Activated CD4-positive, alpha-beta T cell treated with anti-CD3 and anti-CD28 coated beads for 36 hours (primary cell): Measurements from ENCODE around the gene ECM1. TPM values are rescaled to one million over a fixed set of nuclear protein-coding genes. Genes with fewer than 3 reads are reported as not detected.

Experiments used
- ATAC-seq: fragments of 200-7000 bp; cut with Tn5 transposase; one replicate; pipeline ENCODE4 v1.10.0; 2021; ENCODE audit warnings: mild to moderate bottlenecking, moderate library complexity
- CTCF ChIA-PET: fragments of 350-600 bp; sonication (Branson Sonifier 250); formaldehyde crosslinking; loops from one replicate; lab custom pipeline; 2021; ENCODE audit warnings: antibody characterized with exemption; lab: Charles Lee
- POLR2A ChIA-PET: fragments of 350-600 bp; sonication (Branson Sonifier 250); formaldehyde crosslinking; loops from one replicate; lab custom pipeline; 2021; ENCODE audit warnings: antibody characterized with exemption, inconsistent platforms; lab: Charles Lee
- DNase-seq: peaks from one replicate; pipeline ENCODE4 v3.0.0-alpha.2; 2020
- H3K27ac Mint-ChIP-seq: one replicate; pipeline ENCODE4 v1.8.0; 2021; ENCODE audit warnings: mixed read lengths
- H3K27me3 Mint-ChIP-seq: one replicate; pipeline ENCODE4 v1.8.0; 2021; ENCODE audit warnings: mixed read lengths
- H3K36me3 Mint-ChIP-seq: one replicate; pipeline ENCODE4 v1.8.0; 2021; ENCODE audit warnings: low read depth, mixed read lengths
- H3K4me1 Mint-ChIP-seq: one replicate; pipeline ENCODE4 v1.8.0; 2021; ENCODE audit warnings: mixed read lengths
- H3K4me3 Mint-ChIP-seq: one replicate; pipeline ENCODE4 v1.8.0; 2021; ENCODE audit warnings: mild to moderate bottlenecking, moderate library complexity, mixed read lengths
- H3K9me3 Mint-ChIP-seq: one replicate; pipeline ENCODE4 v1.8.0; 2021; ENCODE audit warnings: low read depth, mixed read lengths
- intact Hi-C, 2 experiments: fragments of 100-400 bp; cut with DNase I in 1 of 2; cut with micrococcal nuclease in 1 of 2; formaldehyde crosslinking; loops; one replicate each; pipeline versions ENCODE4 v1.14.2 to v1.15.1; 2022 to 2024; cut with DNase I, micrococcal nuclease
- total RNA-seq, 2 experiments: library from RNA; stranded (reverse); gene quantifications; one replicate each; pipeline ENCODE4 v1.2.3, GENCODE V29; 2021

ECM1 gene
- 1 to 10 TPM in 1 of 2 experiments, under 1 TPM in 1; 0.96 to 1.2 TPM for total RNA-seq

DNA sequence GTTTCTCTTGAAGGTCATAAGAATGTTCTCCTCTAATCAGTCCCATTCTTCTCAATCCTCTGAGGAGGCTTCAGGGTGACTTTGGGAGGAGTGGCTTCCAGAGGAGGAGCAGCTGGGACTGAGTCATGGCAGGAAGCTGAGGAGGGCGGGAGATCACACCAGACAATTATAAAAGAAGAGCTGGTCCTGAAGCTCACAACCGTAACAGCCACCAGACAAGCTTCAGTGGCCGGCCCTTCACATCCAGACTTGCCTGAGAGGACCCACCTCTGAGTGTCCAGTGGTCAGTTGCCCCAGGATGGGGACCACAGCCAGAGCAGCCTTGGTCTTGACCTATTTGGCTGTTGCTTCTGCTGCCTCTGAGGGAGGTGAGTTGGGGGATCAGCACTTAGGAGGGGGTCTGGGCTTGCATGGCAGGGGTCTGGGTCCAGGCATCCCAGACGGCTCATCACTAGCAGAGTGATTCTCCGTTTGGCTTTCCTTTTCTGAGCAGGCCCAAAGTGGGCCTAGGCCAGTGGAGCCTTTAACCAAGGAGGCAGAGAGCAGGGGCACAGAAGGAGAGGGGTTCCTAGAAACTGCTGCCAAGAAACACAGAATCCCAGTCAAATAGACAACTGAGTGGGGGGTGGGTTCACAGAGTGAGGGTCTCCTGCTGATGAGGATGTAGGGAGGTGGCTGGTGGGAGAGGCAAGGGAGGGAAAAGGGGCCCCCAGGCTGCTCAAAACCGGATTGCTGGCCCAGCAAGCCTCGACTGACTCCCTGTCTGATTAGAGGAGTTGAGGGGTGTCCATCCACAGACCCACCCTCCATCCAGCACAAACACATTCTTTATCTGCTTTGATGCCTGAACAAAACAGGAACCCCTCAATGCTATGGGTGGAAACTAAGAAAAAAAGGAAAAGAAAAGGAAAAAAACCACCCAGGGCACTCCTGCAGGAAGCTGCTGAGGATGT, at the start of gene ECM1:
TSS of gene ECM1 (plus strand) at position 198 of the 953 bp plus-strand sequence. CDS start at position 299, 101 bp downstream.
- ATAC-seq (peak; percentile 36), DNase-seq (no peak)
- CTCF ChIA-PET = interaction anchor here (0.6 to 1.2 kb wide), 2 partner anchors 24 to 252 kb away, joined by 6 to 8 read pairs; no protein-coding TSS in a partner anchor
- H3K4me3 Mint-ChIP-seq = no peak within 1 kb of the TSS
- no peaks in the 10 kb centered on the region for H3K27me3 Mint-ChIP-seq
- no peak within 1 kb of the TSS for H3K27ac Mint-ChIP-seq
- intact Hi-C loops = no loop called here
- no peaks in the 10 kb centered on the region for H3K9me3 Mint-ChIP-seq
- POLR2A ChIA-PET = interaction anchor here (0.6 kb wide), 1 partner anchor 177 kb away, joined by 3 read pairs; no protein-coding TSS in a partner anchor
- H3K36me3 Mint-ChIP-seq = peaks cover 17% of the 10 kb centered on the region
- H3K4me1 Mint-ChIP-seq = no peaks in the 10 kb centered on the region

DNA sequence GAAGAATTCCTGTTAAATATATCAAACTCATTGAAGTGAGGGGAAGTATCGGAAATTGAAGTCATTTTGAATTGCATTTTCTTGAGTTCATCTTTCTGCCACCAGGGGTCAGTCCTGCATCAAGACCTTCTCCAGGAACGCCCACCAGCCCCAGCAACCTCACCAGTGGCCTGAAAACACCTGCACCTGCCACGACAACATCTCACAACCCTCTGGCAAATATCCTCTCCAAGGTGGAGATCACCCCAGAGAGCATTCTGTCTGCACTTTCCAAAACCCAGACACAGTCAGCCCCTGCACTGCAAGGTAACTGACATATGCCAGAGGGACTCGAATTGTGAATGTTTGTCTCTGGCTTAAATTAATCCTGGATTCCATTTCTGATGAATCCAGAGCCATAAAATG, 43.5 kb upstream of the ECM1 start:
- DNase-seq (peak; percentile 85), ATAC-seq (peak; percentile 69)
- H3K27ac Mint-ChIP-seq = no peak overlapping the region
- H3K36me3 Mint-ChIP-seq = peaks cover 18% of the 10 kb centered on the region
- peaks cover 4% of the 10 kb centered on the region for H3K4me1 Mint-ChIP-seq
- CTCF ChIA-PET = interaction anchor here (1.3 to 1.5 kb wide), 2 partner anchors 11 to 16 kb away, joined by 7 read pairs; no protein-coding TSS in a partner anchor
- H3K27me3 Mint-ChIP-seq = no peaks in the 10 kb centered on the region
- POLR2A ChIA-PET = no interaction called here
- intact Hi-C loops = loop anchor here (1.0 to 10.0 kb wide), 8 partner anchors 51 to 533 kb away; partner anchors contain the start of genes CERS2 (in 1 of the 2) and FALEC (in 1 of the 2)
- H3K9me3 Mint-ChIP-seq = no peaks in the 10 kb centered on the region
- H3K4me3 Mint-ChIP-seq = no peak overlapping the region

DNA sequence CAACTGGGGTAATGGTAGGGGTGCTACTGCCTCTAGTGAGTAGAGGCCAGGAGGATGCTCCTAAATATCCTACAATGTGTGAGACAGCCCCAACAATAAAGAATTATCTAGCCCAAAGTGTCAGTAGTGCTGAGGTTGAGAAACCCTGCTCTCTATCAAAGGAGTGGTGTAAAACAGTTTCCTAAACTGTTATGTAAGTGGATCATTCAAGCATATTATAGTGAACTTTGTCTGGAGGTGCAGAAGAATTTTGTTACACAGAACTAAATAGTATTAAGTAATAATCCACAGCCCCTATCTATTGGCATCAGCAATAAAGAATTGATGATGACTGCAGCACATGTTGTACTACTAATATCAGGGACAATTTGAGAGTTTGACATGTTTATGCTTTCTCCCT, 40.9 kb upstream of the ECM1 start:
- Mint-ChIP-seq H3K4me1 (peaks cover 4% of the 10 kb centered on the region), H3K36me3 (peaks cover 30% of the 10 kb centered on the region), H3K4me3 (no peak overlapping the region), H3K9me3 (no peaks in the 10 kb centered on the region), H3K27me3 (no peaks in the 10 kb centered on the region), H3K27ac (no peak overlapping the region)
- ChIA-PET CTCF (no interaction called here), POLR2A (no interaction called here)
- no peak for ATAC-seq
- no peak for DNase-seq
- intact Hi-C loops = loop anchor here in 1 of 2 experiments (10.0 kb wide), 1 partner anchor 508 kb away; the partner anchor contains the start of gene CERS2

DNA sequence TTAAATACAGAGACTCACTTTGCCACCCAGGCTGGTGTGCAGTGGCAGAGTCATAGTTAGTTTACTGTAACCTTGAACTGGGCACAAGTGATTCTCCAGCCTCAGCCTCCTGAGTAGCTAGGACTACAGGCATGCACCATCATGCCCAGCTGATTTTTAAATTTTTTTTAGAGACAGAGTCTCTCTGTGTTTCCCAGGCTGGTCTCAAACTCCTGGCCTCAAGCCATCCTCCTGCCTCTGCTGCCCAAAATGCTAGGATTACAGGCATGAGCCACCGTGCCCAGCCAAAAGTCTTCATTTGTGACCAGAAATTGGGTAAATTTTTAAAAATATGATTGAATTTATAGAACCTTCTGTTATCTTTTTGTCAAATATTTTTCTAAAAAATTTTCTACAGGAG, 38.6 kb upstream of the ECM1 start:
- DNase-seq (no peak), ATAC-seq (no peak)
- Mint-ChIP-seq H3K27me3 (no peaks in the 10 kb centered on the region), H3K4me3 (no peak overlapping the region), H3K27ac (no peak overlapping the region), H3K36me3 (peaks cover 33% of the 10 kb centered on the region), H3K4me1 (peaks cover 2% of the 10 kb centered on the region), H3K9me3 (no peaks in the 10 kb centered on the region)
- POLR2A ChIA-PET = no interaction called here
- intact Hi-C loops = loop anchor here in 1 of 2 experiments (10.0 kb wide), 1 partner anchor 506 kb away; the partner anchor contains the start of gene CERS2
- CTCF ChIA-PET = no interaction called here

DNA sequence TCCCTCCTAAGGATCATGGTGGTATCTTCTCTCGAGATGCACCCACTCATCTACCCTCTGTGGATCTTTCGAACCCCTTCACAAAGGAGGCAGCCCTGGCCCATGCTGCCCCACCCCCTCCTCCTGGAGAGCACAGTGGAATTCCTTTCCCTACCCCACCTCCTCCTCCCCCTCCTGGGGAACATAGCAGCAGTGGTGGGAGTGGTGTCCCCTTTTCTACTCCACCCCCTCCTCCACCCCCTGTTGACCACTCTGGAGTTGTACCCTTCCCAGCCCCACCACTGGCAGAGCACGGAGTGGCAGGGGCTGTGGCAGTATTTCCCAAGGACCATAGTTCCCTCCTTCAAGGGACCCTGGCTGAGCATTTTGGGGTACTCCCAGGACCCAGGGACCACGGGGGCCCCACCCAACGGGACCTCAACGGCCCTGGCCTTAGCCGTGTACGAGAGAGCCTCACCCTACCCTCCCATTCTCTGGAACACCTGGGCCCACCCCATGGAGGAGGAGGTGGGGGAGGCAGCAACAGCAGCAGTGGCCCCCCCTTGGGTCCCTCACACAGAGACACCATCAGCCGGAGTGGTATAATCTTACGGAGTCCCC, 35.2 kb upstream of the ECM1 start:
- ChIA-PET CTCF (no interaction called here), POLR2A (no interaction called here)
- no peak overlapping the region for H3K27ac Mint-ChIP-seq
- intact Hi-C loops = no loop called here
- no peaks in the 10 kb centered on the region for H3K9me3 Mint-ChIP-seq
- no peaks in the 10 kb centered on the region for H3K27me3 Mint-ChIP-seq
- H3K4me1 Mint-ChIP-seq = peaks cover 8% of the 10 kb centered on the region
- ATAC-seq (no peak), DNase-seq (no peak)
- H3K36me3 Mint-ChIP-seq = peaks cover 23% of the 10 kb centered on the region
- H3K4me3 Mint-ChIP-seq = no peak overlapping the region

DNA sequence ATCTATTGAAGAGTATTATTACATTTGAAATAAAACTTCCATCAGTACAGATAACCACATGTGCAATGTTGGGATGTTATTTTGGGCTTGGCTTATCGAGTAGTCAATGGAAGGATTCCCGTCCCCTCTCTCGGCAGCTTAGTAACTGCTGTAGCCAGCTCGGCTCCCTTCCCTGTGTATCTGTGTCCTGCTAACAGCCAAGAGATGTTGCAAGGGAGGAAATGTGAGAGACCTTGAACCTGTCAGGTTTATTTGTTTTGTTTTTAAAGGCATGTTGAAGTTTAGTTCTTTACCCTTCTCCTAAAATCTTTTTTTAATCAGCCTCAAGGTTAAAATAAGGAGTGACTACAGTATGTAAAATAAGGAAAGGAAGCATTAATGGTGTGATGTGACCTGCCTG, 34.2 kb upstream of the ECM1 start:
- DNase-seq = no peak
- POLR2A ChIA-PET = no interaction called here
- no peaks in the 10 kb centered on the region for H3K9me3 Mint-ChIP-seq
- peak overlapping the region; percentile 25 for H3K27ac Mint-ChIP-seq
- peaks cover 23% of the 10 kb centered on the region for H3K36me3 Mint-ChIP-seq
- peaks cover 10% of the 10 kb centered on the region for H3K4me1 Mint-ChIP-seq
- no peak for ATAC-seq
- no peak overlapping the region for H3K4me3 Mint-ChIP-seq
- CTCF ChIA-PET = no interaction called here
- intact Hi-C loops = no loop called here
- no peaks in the 10 kb centered on the region for H3K27me3 Mint-ChIP-seq

DNA sequence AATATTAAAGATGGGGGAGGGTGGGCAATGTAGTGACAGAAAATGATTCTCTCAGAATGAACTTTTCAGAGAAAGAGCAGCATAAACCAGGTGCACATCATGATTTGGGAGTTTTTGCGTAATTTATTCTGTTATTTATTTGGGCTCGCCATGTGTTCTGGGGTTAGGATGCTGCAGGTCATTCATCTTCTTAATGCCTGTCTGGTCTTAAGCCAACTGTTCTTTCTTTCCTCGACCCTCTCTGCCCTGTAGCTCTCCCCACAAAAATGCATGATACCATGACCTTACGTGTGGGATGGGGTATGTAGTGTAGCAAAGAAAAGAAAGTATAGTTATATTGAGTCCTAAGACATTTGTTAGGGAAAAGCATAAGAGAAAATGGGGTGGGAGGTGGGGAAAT, 33.0 kb upstream of the ECM1 start:
- ATAC-seq (no peak), DNase-seq (no peak)
- ChIA-PET POLR2A (no interaction called here), CTCF (interaction anchor here (0.6 to 0.9 kb wide), 3 partner anchors 12 to 145 kb away, joined by 3 to 5 read pairs (median 3); no protein-coding TSS in a partner anchor)
- Mint-ChIP-seq H3K9me3 (no peaks in the 10 kb centered on the region), H3K27me3 (no peaks in the 10 kb centered on the region), H3K27ac (no peak overlapping the region), H3K4me3 (no peak overlapping the region), H3K36me3 (peaks cover 23% of the 10 kb centered on the region), H3K4me1 (peaks cover 10% of the 10 kb centered on the region)
- intact Hi-C loops = loop anchor here in 1 of 2 experiments (5.0 kb wide), 1 partner anchor 42 kb away; the partner anchor contains the start of gene FALEC

DNA sequence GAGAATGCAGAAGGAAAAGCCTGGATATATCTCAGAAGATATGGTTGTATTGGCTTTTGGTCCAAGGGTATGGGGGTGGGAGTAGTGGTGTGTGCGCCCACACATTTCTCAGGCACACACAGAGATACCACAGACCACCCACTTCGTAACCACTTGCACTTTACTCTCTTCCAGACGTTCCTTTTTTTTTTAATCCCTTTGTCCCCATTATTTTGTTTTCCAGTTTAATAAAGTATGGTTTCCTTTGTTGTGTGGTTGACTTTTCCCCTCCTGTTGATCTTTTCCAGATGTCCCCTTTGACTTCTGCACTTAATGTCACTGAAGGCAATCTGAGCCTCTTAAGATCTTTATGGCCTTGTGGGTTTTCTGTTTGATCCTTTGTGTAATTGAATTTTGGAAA, 31.2 kb upstream of the ECM1 start:
- ChIA-PET POLR2A (no interaction called here), CTCF (interaction anchor here (1.2 kb wide), 1 partner anchor 13 kb away, joined by 5 read pairs; no protein-coding TSS in a partner anchor)

DNA sequence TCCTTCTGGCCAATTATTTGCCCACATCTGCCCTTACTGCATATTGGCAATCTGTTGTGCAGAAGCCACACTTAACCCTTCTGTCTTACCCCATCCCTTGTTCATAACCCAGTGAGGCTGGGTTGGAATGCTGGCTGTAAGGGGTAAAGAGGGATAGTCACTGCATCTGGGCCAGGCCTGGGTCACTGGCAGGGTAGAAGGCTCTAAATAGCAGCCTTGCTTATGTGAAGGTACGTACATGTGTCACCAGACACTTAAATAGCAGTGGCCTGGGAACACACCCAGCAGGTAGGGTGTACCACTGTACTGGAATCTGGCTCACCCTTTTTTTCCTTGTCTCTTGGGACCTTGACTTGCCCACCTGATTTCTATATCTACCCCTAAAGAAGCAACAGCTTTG, 30.6 kb upstream of the ECM1 start:
- POLR2A ChIA-PET = no interaction called here

More for the DNA sequence above, 31.2 kb upstream of the ECM1 start:
- H3K27me3 Mint-ChIP-seq = no peaks in the 10 kb centered on the region
- H3K9me3 Mint-ChIP-seq = no peaks in the 10 kb centered on the region
- ATAC-seq (no peak), DNase-seq (no peak)
- H3K4me3 Mint-ChIP-seq = no peak overlapping the region
- H3K27ac Mint-ChIP-seq = no peak overlapping the region
- intact Hi-C loops = loop anchor here in 1 of 2 experiments (5.0 kb wide), 1 partner anchor 41 kb away; the partner anchor contains the start of gene FALEC
- peaks cover 7% of the 10 kb centered on the region for H3K36me3 Mint-ChIP-seq
- peaks cover 10% of the 10 kb centered on the region for H3K4me1 Mint-ChIP-seq

DNA sequence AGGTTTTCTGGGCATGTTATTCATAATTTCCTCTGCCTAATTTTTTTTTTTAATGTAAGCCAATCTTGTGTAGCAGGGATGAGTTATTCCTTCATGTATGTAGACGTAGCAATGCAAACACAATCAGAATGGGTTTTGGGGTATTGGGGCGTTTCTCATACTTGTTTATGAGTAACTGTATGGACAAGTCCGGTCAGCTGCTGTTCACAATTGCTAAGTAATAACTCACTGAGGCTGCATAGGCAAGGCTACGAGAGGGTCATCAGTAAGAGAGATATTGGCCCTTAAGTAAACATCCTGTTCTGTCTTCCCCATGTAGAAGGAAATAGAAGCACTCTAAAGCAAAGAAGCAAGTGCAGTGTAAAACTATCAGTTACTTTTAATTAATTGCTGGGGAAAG, 30.2 kb upstream of the ECM1 start:
- intact Hi-C loops = loop anchor here in 1 of 2 experiments (5.0 kb wide), 1 partner anchor 40 kb away; the partner anchor contains the start of gene FALEC

More for the DNA sequence above, 30.6 kb upstream of the ECM1 start:
- no peak for DNase-seq
- Mint-ChIP-seq H3K4me3 (no peak overlapping the region), H3K27me3 (no peaks in the 10 kb centered on the region), H3K9me3 (no peaks in the 10 kb centered on the region), H3K4me1 (peaks cover 10% of the 10 kb centered on the region), H3K27ac (no peak overlapping the region), H3K36me3 (peaks cover 5% of the 10 kb centered on the region)
- ATAC-seq = no peak
- CTCF ChIA-PET = no interaction called here
- intact Hi-C loops = loop anchor here in 1 of 2 experiments (5.0 kb wide), 1 partner anchor 40 kb away; the partner anchor contains the start of gene FALEC

DNA sequence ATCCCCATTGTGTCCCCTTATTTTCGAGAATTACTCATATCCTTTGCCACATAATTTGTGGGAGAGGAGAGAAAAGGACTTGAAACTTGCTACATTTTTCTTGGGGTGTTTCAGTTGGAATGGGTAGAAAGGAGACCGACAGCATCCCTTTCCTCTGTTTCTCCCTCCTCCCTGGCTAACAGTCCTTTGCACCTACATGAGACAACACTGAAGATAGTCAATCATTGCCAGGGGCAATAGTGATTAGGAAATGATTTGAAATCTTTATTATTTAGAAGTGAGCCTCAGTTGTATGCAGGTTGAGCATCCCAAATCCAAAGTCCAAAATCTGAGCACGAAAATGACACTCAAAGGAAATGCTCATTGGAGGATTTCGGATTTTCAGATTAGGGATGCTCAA, 28.5 kb upstream of the ECM1 start:
- H3K36me3 Mint-ChIP-seq = no peaks in the 10 kb centered on the region
- no peaks in the 10 kb centered on the region for H3K9me3 Mint-ChIP-seq
- H3K27me3 Mint-ChIP-seq = no peaks in the 10 kb centered on the region
- no peak overlapping the region for H3K4me3 Mint-ChIP-seq
- no peak overlapping the region for H3K27ac Mint-ChIP-seq
- intact Hi-C loops = loop anchor here in 1 of 2 experiments (5.0 kb wide), 1 partner anchor 38 kb away; the partner anchor contains the start of gene FALEC
- peaks cover 10% of the 10 kb centered on the region for H3K4me1 Mint-ChIP-seq
- ChIA-PET CTCF (no interaction called here), POLR2A (no interaction called here)
- DNase-seq = no peak
- ATAC-seq = no peak

More for the DNA sequence above, 30.2 kb upstream of the ECM1 start:
- ATAC-seq (no peak), DNase-seq (no peak)
- Mint-ChIP-seq H3K27ac (no peak overlapping the region), H3K27me3 (no peaks in the 10 kb centered on the region), H3K36me3 (peaks cover 5% of the 10 kb centered on the region), H3K4me1 (peaks cover 10% of the 10 kb centered on the region), H3K4me3 (no peak overlapping the region), H3K9me3 (no peaks in the 10 kb centered on the region)
- ChIA-PET CTCF (no interaction called here), POLR2A (no interaction called here)
